HepG2 (cell line): Measurements from ENCODE around the gene PRR33. TPM values are rescaled to one million over a fixed set of nuclear protein-coding genes. Genes with fewer than 3 reads are reported as not detected.

Experiments
- ATF3 ChIP-seq: sonication (generic); formaldehyde crosslinking; IDR thresholded peaks from 2 replicates; pipeline ENCODE4 v1.4.0; 2020; ENCODE audit warnings: missing genetic modification reagents
- TFAP4 ChIP-seq: sonication (generic); IDR thresholded peaks from 2 replicates; pipeline ENCODE4 v1.6.1; 2016; ENCODE audit warnings: low read depth, borderline replicate concordance
- TFE3 ChIP-seq: IDR thresholded peaks from 2 replicates; pipeline ENCODE4 v1.6.1; 2016
- polyA plus RNA-seq, 8 experiments: library from polyadenylated mRNA; depleted of rRNA in 3 of 8; stranded (reverse) in 7 of 8; unstranded in 1 of 8; fragments of >200 nt; fragmentation: Illumina TruSeq in 4 of 8; extraction: Trizol in 4 of 8; gene quantifications; 2 replicates each; pipeline versions ENCODE4 v1.2.1 to v1.2.3, GENCODE V29; 2011 to 2016; ENCODE audit warnings: low read depth in 4 of 8, missing spikeins in 1 of 8, mixed read lengths in 1 of 8; ENCODE audit not compliant: insufficient read depth in 1 of 8
- total RNA-seq, 5 experiments: library from RNA; depleted of rRNA; stranded (reverse); fragments of >200 nt; fragmentation: Illumina TruSeq; extraction: Trizol; gene quantifications; 2 replicates each; pipeline ENCODE4 v1.2.3, GENCODE V29; 2016; ENCODE audit warnings: low read depth in 1 of 5
- TF ChIP-seq, protein P1 (sequence below): sonication (generic); formaldehyde crosslinking; IDR thresholded peaks from 2 replicates; pipeline ENCODE4 v1.8.1; 2022; ENCODE audit warnings: mild to moderate bottlenecking, missing genetic modification reagents
- TF ChIP-seq, protein P2 (sequence below): sonication (generic); formaldehyde crosslinking; IDR thresholded peaks from 2 replicates; pipeline ENCODE4 v1.9.0; 2021; ENCODE audit warnings: missing genetic modification reagents, borderline replicate concordance

The PRR33 gene
- total and polyA plus RNA-seq, 2 of the 13 experiments (the other 11 are each of a cell fraction or from before 2014, with no cell fraction given), result not detected

DNA sequence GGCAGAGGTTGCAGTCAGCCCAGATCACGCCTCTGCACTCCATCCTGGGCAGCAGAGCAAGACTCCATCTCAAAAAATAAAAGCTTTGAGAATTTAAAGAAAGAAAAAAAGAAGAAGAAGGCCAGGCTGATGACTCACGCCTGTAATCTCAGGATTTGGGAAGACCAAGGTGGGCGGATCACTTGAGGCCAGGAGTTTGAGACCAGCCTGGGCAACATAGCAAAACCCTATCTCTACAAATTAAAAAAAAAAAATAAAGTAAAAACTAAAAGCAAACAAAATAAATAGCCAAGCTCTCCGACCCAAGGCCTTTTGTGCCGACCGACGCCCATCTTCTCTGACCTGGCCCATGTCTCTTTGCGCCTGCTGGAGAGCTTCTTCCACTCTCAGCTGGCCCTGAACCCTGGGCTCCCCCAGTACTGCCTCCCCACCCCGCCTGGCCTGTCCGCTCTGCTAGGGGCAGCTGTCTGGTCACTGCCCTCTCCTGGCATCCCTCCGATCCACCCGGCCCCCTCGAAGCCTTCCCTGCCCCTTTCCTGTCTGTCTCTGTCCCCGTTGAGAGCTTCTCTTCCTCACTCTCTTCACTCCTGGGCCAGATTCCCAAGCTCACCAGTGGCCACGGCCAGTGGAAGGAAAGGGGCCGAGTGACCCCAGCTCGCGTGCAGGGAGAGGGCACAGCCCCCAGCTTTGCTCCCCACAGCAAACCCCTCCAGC lies 43.6 kb downstream of the PRR33 start (continued):
- TF ChIP-seq, protein P1, sequence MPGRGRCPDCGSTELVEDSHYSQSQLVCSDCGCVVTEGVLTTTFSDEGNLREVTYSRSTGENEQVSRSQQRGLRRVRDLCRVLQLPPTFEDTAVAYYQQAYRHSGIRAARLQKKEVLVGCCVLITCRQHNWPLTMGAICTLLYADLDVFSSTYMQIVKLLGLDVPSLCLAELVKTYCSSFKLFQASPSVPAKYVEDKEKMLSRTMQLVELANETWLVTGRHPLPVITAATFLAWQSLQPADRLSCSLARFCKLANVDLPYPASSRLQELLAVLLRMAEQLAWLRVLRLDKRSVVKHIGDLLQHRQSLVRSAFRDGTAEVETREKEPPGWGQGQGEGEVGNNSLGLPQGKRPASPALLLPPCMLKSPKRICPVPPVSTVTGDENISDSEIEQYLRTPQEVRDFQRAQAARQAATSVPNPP (CRISPR knock-in tag), result no peak
- TF ChIP-seq TFAP4 (no peak), ATF3 (no peak), TFE3 (no peak)
- TF ChIP-seq, protein P2, sequence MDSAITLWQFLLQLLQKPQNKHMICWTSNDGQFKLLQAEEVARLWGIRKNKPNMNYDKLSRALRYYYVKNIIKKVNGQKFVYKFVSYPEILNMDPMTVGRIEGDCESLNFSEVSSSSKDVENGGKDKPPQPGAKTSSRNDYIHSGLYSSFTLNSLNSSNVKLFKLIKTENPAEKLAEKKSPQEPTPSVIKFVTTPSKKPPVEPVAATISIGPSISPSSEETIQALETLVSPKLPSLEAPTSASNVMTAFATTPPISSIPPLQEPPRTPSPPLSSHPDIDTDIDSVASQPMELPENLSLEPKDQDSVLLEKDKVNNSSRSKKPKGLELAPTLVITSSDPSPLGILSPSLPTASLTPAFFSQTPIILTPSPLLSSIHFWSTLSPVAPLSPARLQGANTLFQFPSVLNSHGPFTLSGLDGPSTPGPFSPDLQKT, result no peak
